SK-N-SH (cell line): ENCODE results near the gene TBKBP1. TPM values are rescaled to one million over a fixed set of nuclear protein-coding genes. Genes with fewer than 3 reads are reported as not detected.

ENCODE experiments used
- CTCF ChIA-PET: fragments of 300-600, 350-600 bp; formaldehyde crosslinking; extraction: SDS; loops from one replicate; lab custom pipeline; 2021; lab: Yijun Ruan, JAX
- POLR2A ChIA-PET: fragments of 350-600 bp; sonication (Branson Sonifier 250); formaldehyde crosslinking; extraction: SDS; loops from one replicate; lab custom pipeline; 2020; ENCODE audit warnings: antibody characterized with exemption, inconsistent platforms; lab: Yijun Ruan, JAX
- DNase-seq: peaks from one replicate; pipeline ENCODE4 v3.0.0; 2012
- H2AFZ ChIP-seq: fragments of 200-600 bp; sonication (generic); 2 replicates; pipeline ENCODE4 v1.8.1; 2016; ENCODE audit warnings: antibody characterized with exemption, mild to moderate bottlenecking, low read depth
- H3F3A ChIP-seq: fragments of 200-600 bp; sonication (generic); replicated peaks from 2 replicates; pipeline ENCODE3; 2016; ENCODE audit warnings: antibody characterized with exemption, mild to moderate bottlenecking; ENCODE audit not compliant: insufficient read depth
- H3K27ac ChIP-seq, 2 experiments: fragments of 200-500 bp in 1 of 2; fragments of 200-600 bp in 1 of 2; sonication (Bioruptor generic) in 1 of 2; sonication (generic), shearing (Covaris generic) in 1 of 2; 2 replicates each; pipeline versions ENCODE4 v1.5.1 to v1.6.1; 2014 to 2016; ENCODE audit warnings: low read depth in 2 of 2, inconsistent platforms in 1 of 2, low read length in 1 of 2, mild to moderate bottlenecking in 1 of 2, mixed read lengths in 1 of 2
- H3K27me3 ChIP-seq: fragments of 200-600 bp; sonication (generic), shearing (Covaris generic); 2 replicates; pipeline ENCODE4 v1.6.1; 2016; ENCODE audit warnings: mixed run types; ENCODE audit not compliant: insufficient read depth
- H3K36me3 ChIP-seq, 2 experiments: fragments of 200-500 bp in 1 of 2; fragments of 200-600 bp in 1 of 2; sonication (Bioruptor generic) in 1 of 2; sonication (generic) in 1 of 2; replicated peaks in 1 of 2; 2 replicates each; pipeline versions ENCODE3 to v1.5.1; 2014 to 2016; ENCODE audit warnings: low read length in 1 of 2, mild to moderate bottlenecking in 1 of 2; ENCODE audit not compliant: insufficient read depth in 2 of 2, control insufficient read depth in 1 of 2
- H3K4me1 ChIP-seq, 2 experiments: fragments of 200-500 bp in 1 of 2; fragments of 200-600 bp in 1 of 2; sonication (Bioruptor generic) in 1 of 2; sonication (generic), shearing (Covaris generic) in 1 of 2; 2 replicates each; pipeline versions ENCODE4 v1.5.1 to v1.6.1; 2014 to 2016; ENCODE audit warnings: low read depth in 1 of 2, low read length in 1 of 2, mixed run types in 1 of 2; ENCODE audit not compliant: insufficient read depth in 2 of 2, control insufficient read depth in 1 of 2
- H3K4me2 ChIP-seq: fragments of 200-600 bp; sonication (generic), shearing (Covaris generic); 2 replicates; pipeline ENCODE4 v1.6.1; 2017; ENCODE audit warnings: mixed run types
- H3K4me3 ChIP-seq, 2 experiments: fragments of 200-500 bp in 1 of 2; fragments of 200-600 bp in 1 of 2; sonication (Bioruptor generic) in 1 of 2; sonication (generic), shearing (Covaris generic) in 1 of 2; 2 replicates each; pipeline versions ENCODE4 v1.5.1 to v1.8.1; 2014 to 2016; ENCODE audit warnings: low read depth in 2 of 2, inconsistent platforms in 1 of 2, low read length in 1 of 2, mild to moderate bottlenecking in 1 of 2, mixed read lengths in 1 of 2, moderate library complexity in 1 of 2
- H3K79me2 ChIP-seq: fragments of 200-600 bp; sonication (generic); 2 replicates; pipeline ENCODE4 v1.8.1; 2017; ENCODE audit warnings: mild to moderate bottlenecking; ENCODE audit not compliant: insufficient read depth
- H3K9ac ChIP-seq: fragments of 200-600 bp; sonication (generic); 2 replicates; pipeline ENCODE4 v1.6.1; 2017; ENCODE audit warnings: mixed run types
- H3K9me2 ChIP-seq: fragments of 200-600 bp; sonication (generic); 2 replicates; pipeline ENCODE4 v1.6.1; 2017; ENCODE audit warnings: mixed run types
- H3K9me3 ChIP-seq: fragments of 200-600 bp; sonication (generic); 2 replicates; pipeline ENCODE4 v1.6.1; 2017; ENCODE audit warnings: mixed run types, mild to moderate bottlenecking, moderate library complexity
- H4K20me1 ChIP-seq: fragments of 200-600 bp; sonication (generic); 2 replicates; pipeline ENCODE4 v1.6.1; 2017; ENCODE audit warnings: mild to moderate bottlenecking, mixed run types; ENCODE audit not compliant: insufficient read depth
- CTCF ChIP-seq: fragments of 200-600 bp; sonication (generic); IDR thresholded peaks from 2 replicates; pipeline ENCODE4 v1.6.1; 2017; ENCODE audit warnings: antibody characterized with exemption, mild to moderate bottlenecking, moderate library complexity
- FOXM1 ChIP-seq: IDR thresholded peaks from 2 replicates; pipeline ENCODE4 v1.4.0; 2012; ENCODE audit warnings: low read depth, mild to moderate bottlenecking
- GABPA ChIP-seq: IDR thresholded peaks from 2 replicates; pipeline ENCODE4 v1.4.0; 2012; ENCODE audit warnings: low read depth, mild to moderate bottlenecking
- IRF3 ChIP-seq: fragments of 150-350 bp; IDR thresholded peaks from 2 replicates; pipeline ENCODE4 v1.6.1; 2016; ENCODE audit warnings: mild to moderate bottlenecking, low read depth, low read length
- MAX ChIP-seq: IDR thresholded peaks from 2 replicates; pipeline ENCODE4 v1.4.0; 2012; ENCODE audit warnings: low read depth
- MEF2A ChIP-seq: IDR thresholded peaks from 2 replicates; pipeline ENCODE4 v1.4.0; 2012; ENCODE audit warnings: low read depth, borderline replicate concordance
- POLR2AphosphoS5 ChIP-seq: IDR thresholded peaks from 2 replicates; pipeline ENCODE4 v1.6.1; 2012; ENCODE audit warnings: low read depth, low read length
- RFX5 ChIP-seq: IDR thresholded peaks from 2 replicates; pipeline ENCODE4 v1.6.1; 2012; ENCODE audit warnings: mild to moderate bottlenecking, improper control_type of control experiment, low read length
- USF1 ChIP-seq: IDR thresholded peaks from 2 replicates; pipeline ENCODE4 v1.4.0; 2012; ENCODE audit warnings: low read depth, borderline replicate concordance
- WGBS: methylation state at CpG from one replicate; pipeline ENCODE4 v1.1.6; 2017; ENCODE audit warnings: low lambda C conversion rate; 5-methylcytosine and 5-hydroxymethylcytosine counted together
- polyA plus RNA-seq, 3 experiments: library from polyadenylated mRNA; depleted of rRNA; stranded (reverse); fragments of >200 nt; gene quantifications; 2 replicates each; pipeline ENCODE4 v1.2.3, GENCODE V29; 2012

Gene TBKBP1
- polyA plus RNA-seq, 1 of the 3 experiments (the other 2 are of a cell fraction): 14.4 TPM

- TF ChIP-seq MEF2A: no peak
- no peak for TF ChIP-seq POLR2AphosphoS5
- TF ChIP-seq GABPA: peak; percentile 50
- no peak for TF ChIP-seq USF1
- TF ChIP-seq IRF3: peak; percentile 69
- TF ChIP-seq FOXM1: no peak
- TF ChIP-seq CTCF: no peak
- 0 out of 2 replicates have a peak, but pooled peaks have one; percentile 47 for TF ChIP-seq RFX5
These were observed 43.1 kb upstream of the TBKBP1 start (continued) for GRCh38 chr17:47650525-47651522.

GRCh38 chr17:47651704-47652103 is 42.3 kb upstream of the TBKBP1 start:
- Histone ChIP-seq H2AFZ (no peak overlapping the region), H3K4me2 (peak overlapping the region; percentile 81), H4K20me1 (peaks cover 55% of the 10 kb centered on the region), H3K36me3 (peaks cover 49 to 60% of the 10 kb centered on the region in 2 experiments), H3K27ac (no peak overlapping the region; a peak in 1 of 4 replicates), H3K9me3 (no peaks in the 10 kb centered on the region), H3F3A (peaks cover 12% of the 10 kb centered on the region), H3K4me3 (peak overlapping the region in 1 of 2 experiments; percentile 80; a peak in 3 of 4 replicates), H3K9ac (peak overlapping the region; percentile 77), H3K9me2 (no peaks in the 10 kb centered on the region), H3K79me2 (peaks cover 74% of the 10 kb centered on the region), H3K27me3 (no peaks in the 10 kb centered on the region), H3K4me1 (peaks cover 8 to 22% of the 10 kb centered on the region in 2 experiments)
- ChIA-PET CTCF (interaction anchor here (0.7 to 9.4 kb wide), 6 partner anchors 12 to 297 kb away, joined by 3 to 113 read pairs (median 4); no protein-coding TSS in a partner anchor), POLR2A (interaction anchor here (1.6 kb wide), 1 partner anchor 27 kb away, joined by 5 read pairs; no protein-coding TSS in a partner anchor)
- TF ChIP-seq POLR2AphosphoS5 (no peak), GABPA (no peak), MAX (no peak)
- no peak for DNase-seq
- 34% methylated on average over 2 of the region's 2 CpGs for WGBS
